ENCODE results near the gene SLC25A12. TPM values are rescaled to one million over a fixed set of nuclear protein-coding genes. Genes with fewer than 3 reads are reported as not detected.

SLC25A12 gene
- total RNA-seq, 4 donors from 2014 or later: 26.9 to 151 (median 40.5) TPM

DNA sequence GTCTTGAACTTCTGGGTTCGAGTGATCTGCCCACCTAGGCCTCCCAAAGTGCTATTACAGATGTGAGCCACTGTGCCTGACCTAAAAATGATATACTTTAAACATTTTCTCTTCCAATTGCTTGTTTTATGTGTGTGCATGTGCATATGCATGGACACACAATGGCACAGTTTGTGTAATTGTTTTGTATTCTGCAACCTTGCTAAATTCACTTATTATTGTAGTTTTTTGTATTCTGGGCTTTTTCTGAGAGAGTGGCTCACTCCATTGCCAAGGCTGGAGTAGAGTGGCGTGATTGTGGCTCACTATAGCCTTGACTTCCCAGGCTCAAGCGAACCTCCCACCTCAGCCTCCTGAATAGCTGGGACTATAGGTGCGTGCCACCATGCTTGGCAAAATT lies 36.3 kb upstream of the SLC25A12 start:
- H3K9me3 ChIP-seq: no peaks in the 10 kb centered on the region
- 94 to 100% methylated on average over 3 to 4 of the region's 4 CpGs for WGBS, 2 donors (ENCODE audit: low coverage in 1 of 2)
- in situ Hi-C loops (cut with MboI; ENCODE audit: low pct_ligation_motif_present in 1 of 4, low pct_unique_long_range_greater_than_20kb in 1 of 4, low sequenced_read_pairs in 3 of 4): no loop called here

DNA sequence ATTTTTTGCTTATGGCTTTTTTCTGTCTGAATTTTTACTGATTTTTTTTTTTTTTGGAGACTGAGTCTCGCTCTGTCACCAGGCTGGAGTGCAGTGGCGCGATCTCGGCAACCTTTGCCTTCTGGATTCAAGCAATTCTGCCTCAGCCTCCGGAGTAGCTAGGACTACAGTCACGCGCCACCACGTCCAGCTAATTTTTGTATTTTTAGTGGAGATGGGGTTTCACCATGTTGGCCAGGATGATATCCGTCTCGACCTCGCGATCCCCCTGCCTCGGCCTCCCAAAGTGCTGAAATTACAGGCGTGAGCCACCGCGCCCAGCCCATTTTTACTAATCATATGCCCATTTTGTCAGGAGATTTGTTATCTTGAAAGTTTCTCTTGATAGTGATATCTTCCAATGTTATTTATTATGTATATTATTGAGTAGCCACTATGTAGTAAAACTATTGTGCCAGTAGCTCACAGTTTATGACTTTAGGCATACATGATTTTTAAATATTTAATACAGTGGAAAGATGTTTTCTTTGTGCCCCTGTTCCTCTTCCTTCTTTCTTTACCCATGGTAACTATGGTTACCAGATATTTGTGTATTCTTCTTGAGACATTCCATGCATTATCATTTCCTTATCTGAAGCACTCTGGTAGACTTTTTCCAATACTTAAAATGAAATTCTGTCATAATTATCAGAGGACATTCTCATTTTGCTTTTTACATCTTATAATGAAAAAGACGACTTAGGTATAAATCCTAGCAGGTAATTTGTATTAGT lies 30.3 kb upstream of the SLC25A12 start:
- H3K4me1 ChIP-seq: peaks cover 13 to 35% (median 16%) of the 10 kb centered on the region in 4 donors

More for the DNA sequence above, 36.3 kb upstream of the SLC25A12 start:
- no peak for TF ChIP-seq EP300 (IDR thresholded peaks at IDR 0.05; ENCODE audit: low read depth)
- Histone ChIP-seq H3K27me3 (no peaks in the 10 kb centered on the region), H3K36me3 (peaks cover 0 to 11% (median 1%) of the 10 kb centered on the region in 4 donors), H3K4me1 (peaks cover 0 to 9% (median 0%) of the 10 kb centered on the region in 4 donors), H3K4me3 (no peak overlapping the region), H3K27ac (no peak overlapping the region)
- no peak for DNase-seq
- intact Hi-C loops (cut with DNase I; ENCODE audit: low total_unique reads): no loop called here

DNA sequence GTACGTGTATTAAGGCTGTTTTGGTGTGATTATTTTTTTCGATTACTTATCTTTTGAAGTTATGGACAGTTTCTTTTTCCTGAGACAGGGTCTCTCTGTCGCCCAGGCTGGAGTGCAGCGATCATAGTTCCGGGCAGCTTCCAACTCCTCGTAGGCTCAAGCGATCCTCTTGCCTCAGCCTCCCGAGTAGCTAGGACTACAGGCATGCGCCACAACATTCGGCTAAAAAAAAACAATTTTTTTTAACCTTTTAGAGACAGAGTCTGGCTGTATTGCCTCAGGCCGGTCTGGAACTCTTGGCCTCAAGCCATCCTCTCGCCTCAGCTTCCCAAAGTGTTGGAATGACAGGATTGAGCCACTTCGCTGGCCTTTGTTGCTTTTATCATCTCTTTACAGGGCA lies 29.2 kb upstream of the SLC25A12 start:
- in situ Hi-C loops (cut with MboI; ENCODE audit: low pct_ligation_motif_present in 1 of 4, low pct_unique_long_range_greater_than_20kb in 1 of 4, low sequenced_read_pairs in 3 of 4) (no loop called here), intact Hi-C loops (cut with DNase I; ENCODE audit: low total_unique reads) (no loop called here)
- no peaks in the 10 kb centered on the region for H3K9me3 ChIP-seq
- H3K36me3 ChIP-seq: peaks cover 0 to 4% (median 1%) of the 10 kb centered on the region in 4 donors
- peak overlapping the region; percentile 73 to 89 (median 87) for H3K4me3 ChIP-seq
- H3K27me3 ChIP-seq: no peaks in the 10 kb centered on the region
- no peak for DNase-seq
- WGBS, 2 donors (ENCODE audit: low coverage in 1 of 2): 17 to 24% methylated on average over 12 to 13 of the region's 13 CpGs
- H3K4me1 ChIP-seq: peaks cover 13 to 35% (median 16%) of the 10 kb centered on the region in 4 donors
- peak overlapping the region; percentile 92 to 98 (median 96) for H3K27ac ChIP-seq
- TF ChIP-seq EP300 (IDR thresholded peaks at IDR 0.05; ENCODE audit: low read depth): no peak

More for the DNA sequence above, 30.3 kb upstream of the SLC25A12 start:
- Histone ChIP-seq H3K9me3 (no peaks in the 10 kb centered on the region), H3K27me3 (no peaks in the 10 kb centered on the region), H3K27ac (peak overlapping the region in 2 of 4 donors; percentile 96), H3K4me3 (no peak overlapping the region), H3K36me3 (peaks cover 0 to 4% (median 1%) of the 10 kb centered on the region in 4 donors)
- no peak for DNase-seq
- intact Hi-C loops (cut with DNase I; ENCODE audit: low total_unique reads): no loop called here
- in situ Hi-C loops (cut with MboI; ENCODE audit: low pct_ligation_motif_present in 1 of 4, low pct_unique_long_range_greater_than_20kb in 1 of 4, low sequenced_read_pairs in 3 of 4): no loop called here
- 92 to 95% methylated on average over 10 to 17 of the region's 17 CpGs for WGBS, 2 donors (ENCODE audit: low coverage in 1 of 2)
- TF ChIP-seq, protein P1, sequence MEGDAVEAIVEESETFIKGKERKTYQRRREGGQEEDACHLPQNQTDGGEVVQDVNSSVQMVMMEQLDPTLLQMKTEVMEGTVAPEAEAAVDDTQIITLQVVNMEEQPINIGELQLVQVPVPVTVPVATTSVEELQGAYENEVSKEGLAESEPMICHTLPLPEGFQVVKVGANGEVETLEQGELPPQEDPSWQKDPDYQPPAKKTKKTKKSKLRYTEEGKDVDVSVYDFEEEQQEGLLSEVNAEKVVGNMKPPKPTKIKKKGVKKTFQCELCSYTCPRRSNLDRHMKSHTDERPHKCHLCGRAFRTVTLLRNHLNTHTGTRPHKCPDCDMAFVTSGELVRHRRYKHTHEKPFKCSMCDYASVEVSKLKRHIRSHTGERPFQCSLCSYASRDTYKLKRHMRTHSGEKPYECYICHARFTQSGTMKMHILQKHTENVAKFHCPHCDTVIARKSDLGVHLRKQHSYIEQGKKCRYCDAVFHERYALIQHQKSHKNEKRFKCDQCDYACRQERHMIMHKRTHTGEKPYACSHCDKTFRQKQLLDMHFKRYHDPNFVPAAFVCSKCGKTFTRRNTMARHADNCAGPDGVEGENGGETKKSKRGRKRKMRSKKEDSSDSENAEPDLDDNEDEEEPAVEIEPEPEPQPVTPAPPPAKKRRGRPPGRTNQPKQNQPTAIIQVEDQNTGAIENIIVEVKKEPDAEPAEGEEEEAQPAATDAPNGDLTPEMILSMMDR (IDR thresholded peaks at IDR 0.05): no peak
- no peak for TF ChIP-seq EP300 (IDR thresholded peaks at IDR 0.05; ENCODE audit: low read depth)

DNA sequence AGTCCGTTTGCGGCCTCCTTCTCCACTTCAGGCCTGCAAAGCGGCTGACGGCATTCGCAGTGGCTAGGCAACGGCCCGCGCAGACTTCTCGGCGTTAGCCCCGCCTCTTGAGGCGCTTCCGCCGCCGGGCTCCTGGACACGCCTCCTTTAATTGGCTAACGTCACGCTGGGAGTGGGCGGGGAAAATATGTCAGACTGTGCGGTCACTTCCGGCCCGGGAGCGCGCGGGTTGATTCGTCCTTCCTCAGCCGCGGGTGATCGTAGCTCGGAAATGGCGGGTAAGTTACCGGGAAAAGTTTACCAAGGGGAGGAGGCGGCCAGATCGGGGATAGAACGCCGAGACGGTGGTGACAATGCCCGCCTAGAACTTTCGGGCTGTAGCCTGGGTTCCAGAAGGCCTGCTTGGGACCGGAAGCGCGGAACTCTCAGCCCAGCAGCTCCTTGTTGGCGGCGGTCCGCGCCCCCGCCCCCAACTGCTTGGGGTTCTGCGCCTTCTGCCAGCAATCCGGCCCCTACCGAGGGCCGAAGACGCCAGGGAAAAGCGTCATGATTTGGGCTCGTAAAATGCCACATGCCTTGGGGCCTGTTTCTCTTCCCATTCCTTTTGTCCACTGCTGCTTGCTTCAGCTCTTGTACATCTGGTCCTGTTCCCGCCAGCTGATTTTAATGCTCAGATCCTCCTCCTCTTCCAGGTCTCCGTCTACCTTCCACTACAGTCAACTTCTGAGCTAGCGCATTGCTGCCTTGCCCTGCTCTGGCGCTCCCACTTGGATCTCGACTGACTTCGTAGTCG lies 28.4 kb upstream of the SLC25A12 start, which contains the start of gene HAT1:
HAT1 (plus strand) TSS at position 232 of the 793 bp plus-strand sequence; CDS start at position 272, 40 bp downstream.
- H3K4me3 ChIP-seq: peak within 1 kb of the TSS; percentile 73 to 89 (median 87)
- H3K27me3 ChIP-seq: no peaks in the 10 kb centered on the region
- in situ Hi-C loops (cut with MboI; ENCODE audit: low pct_ligation_motif_present in 1 of 4, low pct_unique_long_range_greater_than_20kb in 1 of 4, low sequenced_read_pairs in 3 of 4): no loop called here
- peak; percentile 45 for TF ChIP-seq EP300 (IDR thresholded peaks at IDR 0.05; ENCODE audit: low read depth)
- TF ChIP-seq POLR2AphosphoS5 (IDR thresholded peaks at IDR 0.05): peak; percentile 63 to 73 (median 63)
- peak; percentile 71 for TF ChIP-seq POLR2A (IDR thresholded peaks at IDR 0.05)
- TF ChIP-seq, protein P1 (IDR thresholded peaks at IDR 0.05): no peak
- peaks cover 13 to 35% (median 16%) of the 10 kb centered on the region in 4 donors for H3K4me1 ChIP-seq
- H3K36me3 ChIP-seq: peaks cover 0 to 2% (median under 1%) of the 10 kb centered on the region in 4 donors
- peak; percentile 99 for DNase-seq
- intact Hi-C loops (cut with DNase I; ENCODE audit: low total_unique reads): no loop called here
- peak within 1 kb of the TSS; percentile 92 to 98 (median 96) for H3K27ac ChIP-seq
- no peaks in the 10 kb centered on the region for H3K9me3 ChIP-seq
- 0% methylated on average over 7 to 54 of the region's 61 CpGs for WGBS, 2 donors (ENCODE audit: low coverage in 1 of 2)

DNA sequence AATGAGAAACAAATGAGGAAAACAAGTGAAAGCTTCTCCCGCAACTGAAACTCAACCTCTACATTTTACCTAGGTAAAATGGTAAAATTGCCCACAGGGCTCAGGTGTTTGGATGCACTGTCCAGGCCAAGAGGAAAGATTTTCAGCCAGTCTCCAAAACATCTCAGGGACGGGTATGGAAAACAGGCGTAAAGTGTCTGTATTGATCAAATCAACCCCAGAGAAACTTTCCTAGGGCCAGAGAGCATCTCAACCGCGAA lies 27.9 kb upstream of the SLC25A12 start:
- Histone ChIP-seq H3K36me3 (peaks cover 0 to 2% (median 0%) of the 10 kb centered on the region in 4 donors), H3K9me3 (no peaks in the 10 kb centered on the region), H3K4me1 (peaks cover 13 to 34% (median 16%) of the 10 kb centered on the region in 4 donors), H3K27ac (peak overlapping the region; percentile 92 to 98 (median 96)), H3K4me3 (peak overlapping the region in 3 of 4 donors; percentile 73 to 89 (median 87)), H3K27me3 (no peaks in the 10 kb centered on the region)
- in situ Hi-C loops (cut with MboI; ENCODE audit: low pct_ligation_motif_present in 1 of 4, low pct_unique_long_range_greater_than_20kb in 1 of 4, low sequenced_read_pairs in 3 of 4) (no loop called here), intact Hi-C loops (cut with DNase I; ENCODE audit: low total_unique reads) (no loop called here)
- no peak for TF ChIP-seq POLR2AphosphoS5 (IDR thresholded peaks at IDR 0.05)
- TF ChIP-seq POLR2A (IDR thresholded peaks at IDR 0.05): no peak
- TF ChIP-seq, protein P1 (IDR thresholded peaks at IDR 0.05): no peak
- no peak for TF ChIP-seq EP300 (IDR thresholded peaks at IDR 0.05; ENCODE audit: low read depth)
- no peak for DNase-seq
- 7% methylated on average over 5 of the region's 5 CpGs; no CpG with 5 or more reads in 1 of the 2 donors for WGBS, 2 donors (ENCODE audit: low coverage in 1 of 2)
